ENCODE results near the gene PDCD11. TPM values are rescaled to one million over a fixed set of nuclear protein-coding genes. Genes with fewer than 3 reads are reported as not detected.

The PDCD11 gene
- total RNA-seq, 1 donor from 2014 or later, result 38.7 TPM

DNA sequence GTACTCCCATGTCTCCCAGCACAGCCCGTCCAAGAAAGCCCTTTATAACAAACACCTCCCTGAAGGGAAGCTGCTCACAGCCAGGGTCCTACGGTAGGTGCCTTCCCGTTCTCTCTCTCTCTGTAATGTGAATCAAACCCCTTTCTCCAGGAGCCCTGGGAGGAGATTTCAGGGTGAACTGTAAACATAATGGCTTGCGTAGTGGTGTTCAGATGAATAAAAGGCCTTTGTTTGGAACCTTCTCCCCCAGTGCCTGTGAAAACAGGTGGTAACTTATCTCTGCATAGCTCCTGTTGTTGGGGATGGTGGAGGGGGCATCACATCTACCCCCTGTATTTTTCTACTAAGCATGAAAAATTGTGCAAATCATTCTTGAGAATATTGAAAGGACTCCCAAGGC is 43.4 kb downstream of the PDCD11 start:
- H3K36me3 ChIP-seq (ENCODE audit: control insufficient read depth, insufficient read depth, low read length), result peaks cover 45% of the 10 kb centered on the region
- no peaks in the 10 kb centered on the region for H3K27me3 ChIP-seq (ENCODE audit: control insufficient read depth, insufficient read depth, low read length)
- DNase-seq (ENCODE audit: low read depth) (no peak), FAIRE-seq (no peak)
- TF ChIP-seq, protein P1, sequence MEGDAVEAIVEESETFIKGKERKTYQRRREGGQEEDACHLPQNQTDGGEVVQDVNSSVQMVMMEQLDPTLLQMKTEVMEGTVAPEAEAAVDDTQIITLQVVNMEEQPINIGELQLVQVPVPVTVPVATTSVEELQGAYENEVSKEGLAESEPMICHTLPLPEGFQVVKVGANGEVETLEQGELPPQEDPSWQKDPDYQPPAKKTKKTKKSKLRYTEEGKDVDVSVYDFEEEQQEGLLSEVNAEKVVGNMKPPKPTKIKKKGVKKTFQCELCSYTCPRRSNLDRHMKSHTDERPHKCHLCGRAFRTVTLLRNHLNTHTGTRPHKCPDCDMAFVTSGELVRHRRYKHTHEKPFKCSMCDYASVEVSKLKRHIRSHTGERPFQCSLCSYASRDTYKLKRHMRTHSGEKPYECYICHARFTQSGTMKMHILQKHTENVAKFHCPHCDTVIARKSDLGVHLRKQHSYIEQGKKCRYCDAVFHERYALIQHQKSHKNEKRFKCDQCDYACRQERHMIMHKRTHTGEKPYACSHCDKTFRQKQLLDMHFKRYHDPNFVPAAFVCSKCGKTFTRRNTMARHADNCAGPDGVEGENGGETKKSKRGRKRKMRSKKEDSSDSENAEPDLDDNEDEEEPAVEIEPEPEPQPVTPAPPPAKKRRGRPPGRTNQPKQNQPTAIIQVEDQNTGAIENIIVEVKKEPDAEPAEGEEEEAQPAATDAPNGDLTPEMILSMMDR (IDR thresholded peaks at IDR 0.05; ENCODE audit: insufficient read depth, low read length, severe bottlenecking), result no peak
- no peak overlapping the region for H3K4me3 ChIP-seq (ENCODE audit: low read depth, low read length)

GRCh38 chr10:103440416-103440815 is 44.0 kb downstream of the PDCD11 start:
- Histone ChIP-seq H3K4me3 (ENCODE audit: low read depth, low read length) (no peak overlapping the region), H3K27me3 (ENCODE audit: control insufficient read depth, insufficient read depth, low read length) (no peaks in the 10 kb centered on the region), H3K36me3 (ENCODE audit: control insufficient read depth, insufficient read depth, low read length) (peaks cover 51% of the 10 kb centered on the region)
- no peak for DNase-seq (ENCODE audit: low read depth)
- no peak for FAIRE-seq
- TF ChIP-seq, protein P1 (IDR thresholded peaks at IDR 0.05; ENCODE audit: insufficient read depth, low read length, severe bottlenecking), result no peak

DNA sequence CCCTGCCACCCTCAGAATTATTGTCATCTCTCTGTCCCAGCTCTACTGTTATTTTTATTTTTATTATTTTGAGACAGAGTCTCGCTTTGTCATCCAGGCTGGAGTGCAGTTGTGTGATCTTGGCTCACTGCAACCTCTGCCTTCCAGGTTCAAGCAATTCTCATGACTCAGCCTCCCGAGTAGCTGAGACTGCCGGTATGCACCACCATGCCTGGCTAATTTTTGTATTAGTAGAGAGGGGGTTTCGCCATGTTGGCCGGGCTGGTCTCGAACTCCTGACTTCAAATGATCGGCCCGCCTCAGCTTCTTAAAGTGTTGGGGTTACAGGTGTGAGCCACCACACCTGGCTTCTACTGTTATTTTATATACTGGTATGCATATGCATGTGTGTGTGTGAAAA is 44.8 kb downstream of the PDCD11 start:
- FAIRE-seq, result no peak
- no peak overlapping the region for H3K4me3 ChIP-seq (ENCODE audit: low read depth, low read length)
- peaks cover 50% of the 10 kb centered on the region for H3K36me3 ChIP-seq (ENCODE audit: control insufficient read depth, insufficient read depth, low read length)
- TF ChIP-seq, protein P1 (IDR thresholded peaks at IDR 0.05; ENCODE audit: insufficient read depth, low read length, severe bottlenecking), result no peak
- DNase-seq (ENCODE audit: low read depth), result no peak
- H3K27me3 ChIP-seq (ENCODE audit: control insufficient read depth, insufficient read depth, low read length), result no peaks in the 10 kb centered on the region

DNA sequence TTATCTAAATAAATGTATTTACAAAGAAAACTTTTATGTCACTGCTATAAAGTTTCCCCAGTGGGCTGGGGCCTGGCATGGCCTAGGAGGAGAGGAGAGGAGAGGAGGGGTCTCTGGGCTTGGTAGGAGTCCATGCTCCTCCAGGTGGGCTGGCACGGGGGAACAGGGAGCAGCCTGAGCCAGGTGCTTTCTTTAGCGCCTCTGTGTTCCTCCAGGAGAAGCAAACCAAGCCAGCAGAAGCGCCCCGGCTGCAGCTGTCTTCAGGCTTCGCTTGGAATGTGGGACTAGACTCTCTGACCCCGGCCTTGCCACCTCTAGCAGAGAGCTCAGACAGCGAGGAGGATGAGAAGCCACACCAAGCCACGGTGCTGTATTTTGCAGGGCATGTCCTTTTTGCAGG is 45.2 kb downstream of the PDCD11 start:
- TF ChIP-seq, protein P1 (IDR thresholded peaks at IDR 0.05; ENCODE audit: insufficient read depth, low read length, severe bottlenecking), result no peak
- peaks cover 49% of the 10 kb centered on the region for H3K36me3 ChIP-seq (ENCODE audit: control insufficient read depth, insufficient read depth, low read length)
- FAIRE-seq, result no peak

DNA sequence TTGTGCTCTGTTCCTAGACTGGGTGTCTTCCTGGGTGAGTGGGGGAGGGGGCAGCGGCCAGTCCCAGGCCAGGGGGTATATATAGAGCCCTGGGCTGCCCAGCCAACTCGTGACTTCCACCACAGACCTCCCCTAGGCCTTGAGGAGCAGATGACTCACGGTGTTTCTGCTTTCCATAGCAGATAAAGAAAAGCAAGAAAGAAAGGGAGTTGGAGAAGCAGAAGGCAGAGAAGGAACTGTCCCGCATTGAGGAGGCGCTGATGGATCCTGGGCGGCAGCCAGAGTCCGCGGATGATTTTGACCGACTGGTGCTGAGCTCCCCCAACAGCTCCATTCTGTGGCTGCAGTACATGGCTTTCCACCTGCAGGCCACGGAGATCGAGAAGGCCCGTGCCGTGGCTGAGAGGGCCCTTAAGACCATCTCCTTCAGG is 45.6 kb downstream of the PDCD11 start:
- TF ChIP-seq, protein P1 (IDR thresholded peaks at IDR 0.05; ENCODE audit: insufficient read depth, low read length, severe bottlenecking), result no peak

More for the DNA sequence above, 45.2 kb downstream of the PDCD11 start:
- Histone ChIP-seq H3K27me3 (ENCODE audit: control insufficient read depth, insufficient read depth, low read length) (no peaks in the 10 kb centered on the region), H3K4me3 (ENCODE audit: low read depth, low read length) (no peak overlapping the region)
- no peak for DNase-seq (ENCODE audit: low read depth)

GRCh38 chr10:103443475-103444185 is 47.2 kb downstream of the PDCD11 start:
- FAIRE-seq (peak; percentile 82), DNase-seq (ENCODE audit: low read depth) (no peak)
- peaks cover 41% of the 10 kb centered on the region for H3K36me3 ChIP-seq (ENCODE audit: control insufficient read depth, insufficient read depth, low read length)
- H3K4me3 ChIP-seq (ENCODE audit: low read depth, low read length), result no peak overlapping the region
- H3K27me3 ChIP-seq (ENCODE audit: control insufficient read depth, insufficient read depth, low read length), result no peaks in the 10 kb centered on the region
- TF ChIP-seq, protein P1 (IDR thresholded peaks at IDR 0.05; ENCODE audit: insufficient read depth, low read length, severe bottlenecking), result no peak

More for the DNA sequence above, 45.6 kb downstream of the PDCD11 start:
- no peak for DNase-seq (ENCODE audit: low read depth)
- no peak for FAIRE-seq
- Histone ChIP-seq H3K36me3 (ENCODE audit: control insufficient read depth, insufficient read depth, low read length) (peaks cover 46% of the 10 kb centered on the region), H3K27me3 (ENCODE audit: control insufficient read depth, insufficient read depth, low read length) (no peaks in the 10 kb centered on the region), H3K4me3 (ENCODE audit: low read depth, low read length) (no peak overlapping the region)

Measured in bronchial epithelial cell (primary cell).